Esophagus (tissue), 2 donors: Measurements from ENCODE around the gene BLACAT1. TPM values are rescaled to one million over a fixed set of nuclear protein-coding genes. Genes with fewer than 3 reads are reported as not detected.
"Not testable (repeated sequence)": the region's sequence is repeated elsewhere in the genome, so short reads cannot be mapped to it uniquely, and the experiment has no call there.

Source experiments
- H3K27ac ChIP-seq, 2 donors: one replicate each; pipeline ENCODE4 v1.5.1; 2013; ENCODE audit warnings: low read depth in 2 of 2, mild to moderate bottlenecking in 2 of 2, inconsistent platforms in 1 of 2, low read length in 1 of 2, moderate library complexity in 1 of 2
- H3K27me3 ChIP-seq, 2 donors: one replicate each; pipeline ENCODE4 v1.6.1; 2013; ENCODE audit warnings: low read length in 2 of 2, control low read depth in 1 of 2, mild to moderate bottlenecking in 1 of 2; ENCODE audit not compliant: insufficient read depth in 2 of 2, control insufficient read depth in 1 of 2
- H3K36me3 ChIP-seq, 2 donors: one replicate each; pipeline ENCODE4 v1.6.1; 2013; ENCODE audit warnings: low read length in 1 of 2; ENCODE audit not compliant: control insufficient read depth in 2 of 2, insufficient read depth in 2 of 2
- H3K4me1 ChIP-seq, 2 donors: one replicate each; pipeline ENCODE4 v1.6.1; 2013; ENCODE audit warnings: low read length in 1 of 2; ENCODE audit not compliant: control insufficient read depth in 2 of 2, insufficient read depth in 2 of 2
- H3K4me3 ChIP-seq, 2 donors: one replicate each; pipeline ENCODE4 v1.5.1; 2013; ENCODE audit warnings: low read length in 2 of 2, mild to moderate bottlenecking in 2 of 2, low read depth in 1 of 2, moderate library complexity in 1 of 2
- H3K9me3 ChIP-seq, 2 donors: one replicate each; pipeline ENCODE4 v1.6.1; 2013; ENCODE audit warnings: mild to moderate bottlenecking in 2 of 2, low read depth in 1 of 2, low read length in 1 of 2, moderate library complexity in 1 of 2; ENCODE audit not compliant: control insufficient read depth in 2 of 2, insufficient read depth in 1 of 2
- WGBS, 2 donors: extraction: QIAGEN DNeasy Blood & Tissue Kit; methylation state at CpG; one replicate each; pipeline ENCODE4 v1.1.7; 2013; 5-methylcytosine and 5-hydroxymethylcytosine counted together
- polyA plus RNA-seq, 2 donors: library from polyadenylated mRNA; stranded (reverse); fragments of 200-250 nt; gene quantifications; one replicate each; pipeline ENCODE4 v1.2.3, GENCODE V29; 2013
- donor health status: healthy with polysubstance abuse.
- donor health status: Bipolar disorder and iron deficiency.

Gene BLACAT1
- polyA plus RNA-seq, 2 donors: 0.51 to 0.60 TPM

GRCh38 chr1:205423814-205424399, 31.9 kb downstream of the BLACAT1 start:
- H3K36me3 ChIP-seq: no peaks in the 10 kb centered on the region
- H3K4me3 ChIP-seq: no peak overlapping the region
- no peaks in the 10 kb centered on the region for H3K9me3 ChIP-seq
- H3K27me3 ChIP-seq: peaks cover 0 to 3% of the 10 kb centered on the region in 2 donors
- H3K27ac ChIP-seq: no peak overlapping the region
- no peaks in the 10 kb centered on the region for H3K4me1 ChIP-seq
- 82 to 88% methylated on average over 6 of the region's 6 CpGs for WGBS, 2 donors

GRCh38 chr1:205422993-205423642, 32.7 kb downstream of the BLACAT1 start:
- Histone ChIP-seq H3K27ac (no peak overlapping the region), H3K4me3 (no peak overlapping the region), H3K36me3 (no peaks in the 10 kb centered on the region), H3K27me3 (peaks cover 0 to 3% of the 10 kb centered on the region in 2 donors), H3K4me1 (no peaks in the 10 kb centered on the region), H3K9me3 (no peaks in the 10 kb centered on the region)
- 51 to 61% methylated on average over 4 of the region's 4 CpGs for WGBS, 2 donors

GRCh38 chr1:205421798-205422197, 34.0 kb downstream of the BLACAT1 start, which contains the start of gene LEMD1:
TSS of gene LEMD1 (minus strand) at chr1:205422056. CDS start at chr1:205420536, 1,520 bp downstream.
- peaks cover 0 to 3% of the 10 kb centered on the region in 2 donors for H3K27me3 ChIP-seq
- WGBS, 2 donors: 57 to 62% methylated on average over 2 of the region's 2 CpGs

GRCh38 chr1:205420938-205421337, 34.9 kb downstream of the BLACAT1 start:
- H3K9me3 ChIP-seq: no peaks in the 10 kb centered on the region
- H3K4me1 ChIP-seq: no peaks in the 10 kb centered on the region
- H3K27me3 ChIP-seq: peaks cover 0 to 3% of the 10 kb centered on the region in 2 donors
- H3K27ac ChIP-seq: no peak overlapping the region
- 75 to 77% methylated on average over 2 of the region's 2 CpGs for WGBS, 2 donors
- H3K36me3 ChIP-seq: no peaks in the 10 kb centered on the region
- H3K4me3 ChIP-seq: no peak overlapping the region

More at GRCh38 chr1:205421798-205422197, 34.0 kb downstream of the BLACAT1 start, which contains the start of gene LEMD1:
- Histone ChIP-seq H3K4me1 (no peaks in the 10 kb centered on the region), H3K4me3 (no peak within 1 kb of the TSS), H3K36me3 (no peaks in the 10 kb centered on the region), H3K9me3 (no peaks in the 10 kb centered on the region), H3K27ac (no peak within 1 kb of the TSS)

- Histone ChIP-seq H3K36me3 (no peaks in the 10 kb centered on the region), H3K27ac (no peak overlapping the region), H3K4me3 (no peak overlapping the region), H3K9me3 (no peaks in the 10 kb centered on the region), H3K27me3 (peaks cover 0 to 3% of the 10 kb centered on the region in 2 donors), H3K4me1 (no peaks in the 10 kb centered on the region)
- WGBS, 2 donors: 83 to 86% methylated on average over 10 of the region's 10 CpGs
Measured at GRCh38 chr1:205417870-205418635, 37.8 kb downstream of the BLACAT1 start.

- H3K27me3 ChIP-seq: no peaks in the 10 kb centered on the region
- 72 to 80% methylated on average over 2 of the region's 2 CpGs for WGBS, 2 donors
- H3K4me1 ChIP-seq: no peaks in the 10 kb centered on the region
- no peak overlapping the region for H3K4me3 ChIP-seq
- H3K27ac ChIP-seq: no peak overlapping the region
- H3K36me3 ChIP-seq: no peaks in the 10 kb centered on the region
- no peaks in the 10 kb centered on the region for H3K9me3 ChIP-seq
Measured at GRCh38 chr1:205416322-205416721, 39.5 kb downstream of the BLACAT1 start.

GRCh38 chr1:205410581-205411298, 45.1 kb downstream of the BLACAT1 start:
- WGBS, 2 donors: 79 to 88% methylated on average over 5 of the region's 5 CpGs
- no peaks in the 10 kb centered on the region for H3K4me1 ChIP-seq
- H3K36me3 ChIP-seq: no peaks in the 10 kb centered on the region
- no peak overlapping the region for H3K4me3 ChIP-seq
- H3K9me3 ChIP-seq: no peaks in the 10 kb centered on the region
- no peaks in the 10 kb centered on the region for H3K27me3 ChIP-seq
- H3K27ac ChIP-seq: no peak overlapping the region

- H3K4me3 ChIP-seq: no peak overlapping the region
- no peaks in the 10 kb centered on the region for H3K27me3 ChIP-seq
- H3K9me3 ChIP-seq: no peaks in the 10 kb centered on the region
- 82 to 87% methylated on average over 5 of the region's 5 CpGs for WGBS, 2 donors
- no peaks in the 10 kb centered on the region for H3K36me3 ChIP-seq
- no peaks in the 10 kb centered on the region for H3K4me1 ChIP-seq
- H3K27ac ChIP-seq: no peak overlapping the region
Measured at GRCh38 chr1:205407970-205408369, 47.9 kb downstream of the BLACAT1 start.

- not testable (repeated sequence) for H3K9me3 ChIP-seq, H3K27ac ChIP-seq, H3K4me1 ChIP-seq, H3K36me3 ChIP-seq, H3K27me3 ChIP-seq, H3K4me3 ChIP-seq
- WGBS, 2 donors: 82 to 83% methylated on average over 4 to 8 of the region's 12 CpGs
Measured at GRCh38 chr1:205406252-205406651, 49.6 kb downstream of the BLACAT1 start.
